HG03460 (cell line): Measurements from ENCODE around the gene NUP98.

Source experiments
- ATAC-seq: cut with Tn5 transposase; IDR thresholded peaks from one replicate; pipeline ENCODE4 v1.9.1; 2021; ENCODE audit not compliant: unreplicated experiment

Gene NUP98

GRCh38 chr11:3738723-3739122, 58.6 kb downstream of the NUP98 start:
- no peak for ATAC-seq

GRCh38 chr11:3738241-3738640, 59.1 kb downstream of the NUP98 start:
- ATAC-seq, result no peak

- no peak for ATAC-seq
Measured at GRCh38 chr11:3737386-3737933, 59.9 kb downstream of the NUP98 start.

- ATAC-seq, result no peak
Measured at GRCh38 chr11:3736816-3737215, 60.5 kb downstream of the NUP98 start.

GRCh38 chr11:3735827-3736226, 61.5 kb downstream of the NUP98 start:
- ATAC-seq, result no peak

- no peak for ATAC-seq
Measured at GRCh38 chr11:3732671-3733436, 64.5 kb downstream of the NUP98 start.

- ATAC-seq, result no peak
Measured at GRCh38 chr11:3723014-3723708, 74.2 kb downstream of the NUP98 start.

GRCh38 chr11:3722100-3722499, 75.3 kb downstream of the NUP98 start:
- ATAC-seq, result no peak

GRCh38 chr11:3720997-3721396, 76.4 kb downstream of the NUP98 start:
- ATAC-seq, result no peak

GRCh38 chr11:3712274-3712673, 85.1 kb downstream of the NUP98 start:
- no peak for ATAC-seq

- no peak for ATAC-seq
Measured at GRCh38 chr11:3710485-3711259, 86.7 kb downstream of the NUP98 start.

GRCh38 chr11:3709977-3710376, 87.4 kb downstream of the NUP98 start:
- ATAC-seq, result no peak

- no peak for ATAC-seq
Measured at GRCh38 chr11:3707176-3707575, 90.2 kb downstream of the NUP98 start.

GRCh38 chr11:3703383-3703782, 94.0 kb downstream of the NUP98 start:
- ATAC-seq, result no peak

GRCh38 chr11:3700910-3701309, 96.4 kb downstream of the NUP98 start:
- ATAC-seq, result no peak

- no peak for ATAC-seq
Measured at GRCh38 chr11:3700410-3700809, 96.9 kb downstream of the NUP98 start.

GRCh38 chr11:3686751-3687150, 110.6 kb downstream of the NUP98 start:
- no peak for ATAC-seq

GRCh38 chr11:3685923-3686322, 111.4 kb downstream of the NUP98 start:
- ATAC-seq, result no peak

GRCh38 chr11:3684819-3685172, 112.6 kb downstream of the NUP98 start:
- no peak for ATAC-seq

GRCh38 chr11:3684129-3684818, 113.1 kb downstream of the NUP98 start:
- ATAC-seq, result no peak

- ATAC-seq, result no peak
Measured at GRCh38 chr11:3683039-3683438, 114.3 kb downstream of the NUP98 start.
